WTC11 (cell line): Measurements from ENCODE around the gene OPCML. TPM values are rescaled to one million over a fixed set of nuclear protein-coding genes. Genes with fewer than 3 reads are reported as not detected.

Experiments
- ATAC-seq: fragments of 200-7000 bp; cut with Tn5 transposase; 2 replicates; pipeline ENCODE4 v1.10.0; 2021; ENCODE audit warnings: mild to moderate bottlenecking, moderate library complexity
- CTCF ChIA-PET: fragments of 300-600 bp; sonication (Branson Sonifier 250); formaldehyde crosslinking; loops from one replicate; lab custom pipeline; 2021; ENCODE audit warnings: antibody characterized with exemption; lab: Charles Lee
- POLR2A ChIA-PET: fragments of 350-600 bp; sonication (Branson Sonifier 250); formaldehyde crosslinking; loops from one replicate; lab custom pipeline; 2021; ENCODE audit warnings: antibody characterized with exemption; lab: Charles Lee
- DNase-seq: peaks from one replicate; pipeline ENCODE4 v3.0.0; 2021; ENCODE audit warnings: low spot score
- H3K27ac Mint-ChIP-seq: 2 replicates; pipeline ENCODE4 v1.8.0; 2021; ENCODE audit warnings: mixed read lengths
- H3K27me3 Mint-ChIP-seq: 2 replicates; pipeline ENCODE4 v1.8.0; 2021; ENCODE audit warnings: low read depth, mild to moderate bottlenecking, moderate library complexity, mixed read lengths
- H3K36me3 Mint-ChIP-seq: 2 replicates; pipeline ENCODE4 v1.8.0; 2021; ENCODE audit warnings: mixed read lengths
- H3K4me1 Mint-ChIP-seq: 2 replicates; pipeline ENCODE4 v1.8.0; 2022; ENCODE audit warnings: mixed read lengths
- H3K4me3 Mint-ChIP-seq: 2 replicates; pipeline ENCODE4 v1.8.0; 2021; ENCODE audit warnings: mild to moderate bottlenecking, moderate library complexity, mixed read lengths
- H3K9me3 Mint-ChIP-seq: 2 replicates; pipeline ENCODE4 v1.8.0; 2021; ENCODE audit warnings: mixed read lengths
- CREB1 ChIP-seq: sonication (generic); formaldehyde crosslinking; IDR thresholded peaks from 2 replicates; pipeline ENCODE4 v1.8.0; 2023; ENCODE audit warnings: mild to moderate bottlenecking, missing genetic modification reagents
- CREM ChIP-seq: sonication (generic); formaldehyde crosslinking; IDR thresholded peaks from 2 replicates; pipeline ENCODE4 v1.8.1; 2022; ENCODE audit warnings: mild to moderate bottlenecking, missing genetic modification reagents, moderate library complexity
- ETV6 ChIP-seq: sonication (generic); formaldehyde crosslinking; IDR thresholded peaks from 2 replicates; pipeline ENCODE4 v1.8.1; 2022; ENCODE audit warnings: mild to moderate bottlenecking, missing genetic modification reagents
- HMGXB4 ChIP-seq: sonication (generic); formaldehyde crosslinking; IDR thresholded peaks from 2 replicates; pipeline ENCODE4 v1.8.1; 2023; ENCODE audit warnings: mild to moderate bottlenecking, moderate library complexity, missing genetic modification reagents
- MXD4 ChIP-seq: fragments of 250-450 bp; sonication (Bioruptor Pico); IDR thresholded peaks from 2 replicates; pipeline ENCODE4 v1.8.0; 2021; ENCODE audit warnings: mild to moderate bottlenecking, moderate library complexity, borderline replicate concordance
- NR3C1 ChIP-seq: sonication (generic); formaldehyde crosslinking; conservative IDR thresholded peaks from 2 replicates; pipeline ENCODE4 v1.8.1; 2023; ENCODE audit warnings: low read depth, mild to moderate bottlenecking, missing genetic modification reagents
- OVOL2 ChIP-seq: fragments of 250-450 bp; sonication (Bioruptor Pico); IDR thresholded peaks from 2 replicates; pipeline ENCODE4 v1.9.0; 2021; ENCODE audit warnings: mild to moderate bottlenecking, borderline replicate concordance
- PREB ChIP-seq: sonication (generic); formaldehyde crosslinking; IDR thresholded peaks from 2 replicates; pipeline ENCODE4 v1.8.1; 2022; ENCODE audit warnings: mild to moderate bottlenecking, missing genetic modification reagents, moderate library complexity, borderline replicate concordance
- RELA ChIP-seq: sonication (generic); formaldehyde crosslinking; IDR thresholded peaks from 2 replicates; pipeline ENCODE4 v1.8.1; 2022; ENCODE audit warnings: missing genetic modification reagents, mild to moderate bottlenecking, borderline replicate concordance
- TEAD4 ChIP-seq: sonication (generic); formaldehyde crosslinking; IDR thresholded peaks from 2 replicates; pipeline ENCODE4 v1.8.0; 2022; ENCODE audit warnings: mild to moderate bottlenecking, missing genetic modification reagents
- ZBTB43 ChIP-seq: sonication (generic); formaldehyde crosslinking; IDR thresholded peaks from 2 replicates; pipeline ENCODE4 v1.8.1; 2023; ENCODE audit warnings: mild to moderate bottlenecking, missing genetic modification reagents
- ZSCAN18 ChIP-seq: fragments of 250-450 bp; sonication (Bioruptor Pico); IDR thresholded peaks from 2 replicates; pipeline ENCODE4 v2.1.2; 2022; ENCODE audit warnings: mild to moderate bottlenecking, moderate library complexity
- total RNA-seq: library from RNA; stranded (reverse); gene quantifications from 3 replicates; pipeline ENCODE4 v1.2.3, GENCODE V29; 2021
- TF ChIP-seq, protein P1 (sequence below): sonication (generic); formaldehyde crosslinking; IDR thresholded peaks from 2 replicates; pipeline ENCODE4 v1.8.1; 2023; ENCODE audit warnings: mild to moderate bottlenecking, missing genetic modification reagents, borderline replicate concordance
- TF ChIP-seq, protein P2 (sequence below): sonication (generic); formaldehyde crosslinking; IDR thresholded peaks from 2 replicates; pipeline ENCODE4 v1.8.1; 2022; ENCODE audit warnings: missing genetic modification reagents, borderline replicate concordance
- TF ChIP-seq, protein P3 (sequence below): sonication (generic); formaldehyde crosslinking; IDR thresholded peaks from 2 replicates; pipeline ENCODE4 v1.8.1; 2022; ENCODE audit warnings: mild to moderate bottlenecking, moderate library complexity, missing genetic modification reagents
- TF ChIP-seq, protein P4 (sequence below): fragments of 250-450 bp; sonication (Bioruptor Pico); conservative IDR thresholded peaks from 2 replicates; pipeline ENCODE4 v1.9.0; 2021; ENCODE audit warnings: mild to moderate bottlenecking

Gene OPCML
- total RNA-seq, 1 experiment from 2014 or later, result 1.5 TPM

DNA sequence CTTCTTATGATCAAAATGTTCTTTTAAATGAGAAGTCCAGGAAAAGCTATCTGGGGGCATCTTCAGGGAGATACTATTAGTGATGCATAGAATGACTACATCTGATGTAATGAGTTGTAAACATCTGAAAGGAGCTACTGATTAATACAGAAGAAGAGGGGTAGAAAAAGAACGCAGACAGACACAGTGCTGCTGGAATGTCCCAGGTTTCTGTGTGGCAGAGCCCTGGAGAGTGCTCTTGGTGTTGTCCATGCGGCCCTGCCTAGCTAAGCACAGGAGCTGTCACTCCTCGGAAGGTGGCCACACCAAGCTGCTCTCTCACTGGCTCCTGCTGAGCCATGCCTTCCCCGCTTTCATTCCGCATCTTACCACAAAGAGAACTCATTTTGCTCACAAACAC, 768.8 kb downstream of the OPCML start (continued):
- TF ChIP-seq, protein P1, sequence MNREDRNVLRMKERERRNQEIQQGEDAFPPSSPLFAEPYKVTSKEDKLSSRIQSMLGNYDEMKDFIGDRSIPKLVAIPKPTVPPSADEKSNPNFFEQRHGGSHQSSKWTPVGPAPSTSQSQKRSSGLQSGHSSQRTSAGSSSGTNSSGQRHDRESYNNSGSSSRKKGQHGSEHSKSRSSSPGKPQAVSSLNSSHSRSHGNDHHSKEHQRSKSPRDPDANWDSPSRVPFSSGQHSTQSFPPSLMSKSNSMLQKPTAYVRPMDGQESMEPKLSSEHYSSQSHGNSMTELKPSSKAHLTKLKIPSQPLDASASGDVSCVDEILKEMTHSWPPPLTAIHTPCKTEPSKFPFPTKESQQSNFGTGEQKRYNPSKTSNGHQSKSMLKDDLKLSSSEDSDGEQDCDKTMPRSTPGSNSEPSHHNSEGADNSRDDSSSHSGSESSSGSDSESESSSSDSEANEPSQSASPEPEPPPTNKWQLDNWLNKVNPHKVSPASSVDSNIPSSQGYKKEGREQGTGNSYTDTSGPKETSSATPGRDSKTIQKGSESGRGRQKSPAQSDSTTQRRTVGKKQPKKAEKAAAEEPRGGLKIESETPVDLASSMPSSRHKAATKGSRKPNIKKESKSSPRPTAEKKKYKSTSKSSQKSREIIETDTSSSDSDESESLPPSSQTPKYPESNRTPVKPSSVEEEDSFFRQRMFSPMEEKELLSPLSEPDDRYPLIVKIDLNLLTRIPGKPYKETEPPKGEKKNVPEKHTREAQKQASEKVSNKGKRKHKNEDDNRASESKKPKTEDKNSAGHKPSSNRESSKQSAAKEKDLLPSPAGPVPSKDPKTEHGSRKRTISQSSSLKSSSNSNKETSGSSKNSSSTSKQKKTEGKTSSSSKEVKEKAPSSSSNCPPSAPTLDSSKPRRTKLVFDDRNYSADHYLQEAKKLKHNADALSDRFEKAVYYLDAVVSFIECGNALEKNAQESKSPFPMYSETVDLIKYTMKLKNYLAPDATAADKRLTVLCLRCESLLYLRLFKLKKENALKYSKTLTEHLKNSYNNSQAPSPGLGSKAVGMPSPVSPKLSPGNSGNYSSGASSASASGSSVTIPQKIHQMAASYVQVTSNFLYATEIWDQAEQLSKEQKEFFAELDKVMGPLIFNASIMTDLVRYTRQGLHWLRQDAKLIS (CRISPR knock-in tag), result no peak
- TF ChIP-seq CREB1, result no peak
- TF ChIP-seq NR3C1 (CRISPR knock-in tag), result no peak
- TF ChIP-seq MXD4 (CRISPR knock-in tag), result no peak

DNA sequence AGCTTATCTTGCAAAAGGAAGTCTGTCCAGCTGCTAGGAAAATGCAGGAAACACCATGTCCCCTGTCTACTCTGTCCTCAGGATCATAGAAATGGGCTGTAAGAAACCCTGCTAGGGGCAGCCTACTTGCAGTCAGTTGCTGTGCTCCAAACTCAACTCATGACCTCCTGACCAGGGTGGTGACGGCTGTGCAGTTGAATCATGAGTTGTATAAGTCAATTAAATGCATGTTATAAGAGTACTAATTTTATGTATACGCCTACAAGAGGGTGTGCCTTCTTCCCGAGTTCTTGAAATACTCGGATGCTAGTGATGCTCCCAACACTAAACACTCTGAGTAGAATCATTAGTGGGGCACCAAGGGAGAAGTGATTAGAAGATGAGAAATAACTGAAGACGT, 776.4 kb downstream of the OPCML start:
- DNase-seq, result no peak
- Mint-ChIP-seq H3K27ac (no peak overlapping the region), H3K4me1 (peaks cover 22% of the 10 kb centered on the region), H3K9me3 (peaks cover 44% of the 10 kb centered on the region), H3K4me3 (no peak overlapping the region), H3K27me3 (no peaks in the 10 kb centered on the region; the same call in 1 of the 2 replicates), H3K36me3 (peaks cover 14% of the 10 kb centered on the region)
- ChIA-PET POLR2A (no interaction called here), CTCF (no interaction called here)
- ATAC-seq, result no peak
- TF ChIP-seq CREM (CRISPR knock-in tag), result no peak
- no peak for TF ChIP-seq TEAD4 (CRISPR knock-in tag)

GRCh38 chr11:132751516-132752250, 780.6 kb downstream of the OPCML start:
- Mint-ChIP-seq H3K27me3 (no peaks in the 10 kb centered on the region; the same call in 1 of the 2 replicates), H3K4me3 (no peak overlapping the region), H3K27ac (no peak overlapping the region), H3K36me3 (peaks cover 14% of the 10 kb centered on the region), H3K4me1 (peaks cover 22% of the 10 kb centered on the region), H3K9me3 (peaks cover 20% of the 10 kb centered on the region)
- DNase-seq, result no peak
- POLR2A ChIA-PET, result no interaction called here
- CTCF ChIA-PET, result no interaction called here
- ATAC-seq, result no peak
- TF ChIP-seq HMGXB4 (CRISPR knock-in tag), result no peak
- TF ChIP-seq ZBTB43 (CRISPR knock-in tag), result no peak
- TF ChIP-seq RELA (CRISPR knock-in tag), result no peak
- TF ChIP-seq, protein P2, sequence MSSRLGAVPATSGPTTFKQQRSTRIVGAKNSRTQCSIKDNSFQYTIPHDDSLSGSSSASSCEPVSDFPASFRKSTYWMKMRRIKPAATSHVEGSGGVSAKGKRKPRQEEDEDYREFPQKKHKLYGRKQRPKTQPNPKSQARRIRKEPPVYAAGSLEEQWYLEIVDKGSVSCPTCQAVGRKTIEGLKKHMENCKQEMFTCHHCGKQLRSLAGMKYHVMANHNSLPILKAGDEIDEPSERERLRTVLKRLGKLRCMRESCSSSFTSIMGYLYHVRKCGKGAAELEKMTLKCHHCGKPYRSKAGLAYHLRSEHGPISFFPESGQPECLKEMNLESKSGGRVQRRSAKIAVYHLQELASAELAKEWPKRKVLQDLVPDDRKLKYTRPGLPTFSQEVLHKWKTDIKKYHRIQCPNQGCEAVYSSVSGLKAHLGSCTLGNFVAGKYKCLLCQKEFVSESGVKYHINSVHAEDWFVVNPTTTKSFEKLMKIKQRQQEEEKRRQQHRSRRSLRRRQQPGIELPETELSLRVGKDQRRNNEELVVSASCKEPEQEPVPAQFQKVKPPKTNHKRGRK, result no peak
- TF ChIP-seq ZSCAN18 (CRISPR knock-in tag), result no peak
- no peak for TF ChIP-seq PREB (CRISPR knock-in tag)
- TF ChIP-seq, protein P3, sequence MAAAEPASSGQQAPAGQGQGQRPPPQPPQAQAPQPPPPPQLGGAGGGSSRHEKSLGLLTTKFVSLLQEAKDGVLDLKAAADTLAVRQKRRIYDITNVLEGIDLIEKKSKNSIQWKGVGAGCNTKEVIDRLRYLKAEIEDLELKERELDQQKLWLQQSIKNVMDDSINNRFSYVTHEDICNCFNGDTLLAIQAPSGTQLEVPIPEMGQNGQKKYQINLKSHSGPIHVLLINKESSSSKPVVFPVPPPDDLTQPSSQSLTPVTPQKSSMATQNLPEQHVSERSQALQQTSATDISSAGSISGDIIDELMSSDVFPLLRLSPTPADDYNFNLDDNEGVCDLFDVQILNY (CRISPR knock-in tag), result no peak
- TF ChIP-seq, protein P4, sequence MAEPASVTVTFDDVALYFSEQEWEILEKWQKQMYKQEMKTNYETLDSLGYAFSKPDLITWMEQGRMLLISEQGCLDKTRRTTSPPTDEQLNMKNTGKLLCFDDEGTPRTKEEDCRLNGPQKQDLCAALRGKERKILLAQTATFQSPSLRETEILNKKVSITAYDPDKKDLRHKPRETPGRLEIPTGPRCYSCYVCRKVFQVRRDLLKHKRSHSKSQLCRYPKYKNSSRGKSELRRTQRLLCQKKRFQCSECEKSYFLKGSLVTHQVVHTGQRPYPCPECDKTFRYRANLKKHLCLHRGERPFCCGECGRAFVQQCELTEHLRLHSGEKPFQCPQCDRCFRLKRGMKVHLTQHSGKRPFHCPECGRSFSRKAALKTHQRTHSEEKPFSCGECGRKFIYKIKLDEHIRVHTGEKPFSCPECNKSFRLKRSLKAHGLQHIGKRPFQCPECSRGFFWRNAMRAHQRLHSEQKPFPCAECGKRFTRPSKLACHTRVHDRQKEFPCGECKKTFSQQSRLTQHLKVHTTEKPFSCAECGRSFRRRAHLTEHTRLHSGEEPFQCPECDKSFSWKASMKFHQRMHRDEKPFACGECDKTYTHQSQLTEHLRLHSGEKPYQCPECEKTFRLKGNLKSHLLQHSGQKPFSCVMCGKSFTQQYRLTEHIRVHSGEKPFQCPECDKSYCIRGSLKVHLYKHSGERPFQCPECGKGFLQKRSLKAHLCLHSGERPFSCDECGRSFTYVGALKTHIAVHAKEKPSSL (CRISPR knock-in tag), result no peak
- no peak for TF ChIP-seq ETV6
- TF ChIP-seq OVOL2, result no peak
